Measurements from ENCODE around the gene FN1. TPM values are rescaled to one million over a fixed set of nuclear protein-coding genes. Genes with fewer than 3 reads are reported as not detected.

Gene FN1
- total and polyA plus RNA-seq, 2 donors (not counting 1 experiment from before 2014, with no cell fraction given): 3,629 to 5,906 TPM

DNA sequence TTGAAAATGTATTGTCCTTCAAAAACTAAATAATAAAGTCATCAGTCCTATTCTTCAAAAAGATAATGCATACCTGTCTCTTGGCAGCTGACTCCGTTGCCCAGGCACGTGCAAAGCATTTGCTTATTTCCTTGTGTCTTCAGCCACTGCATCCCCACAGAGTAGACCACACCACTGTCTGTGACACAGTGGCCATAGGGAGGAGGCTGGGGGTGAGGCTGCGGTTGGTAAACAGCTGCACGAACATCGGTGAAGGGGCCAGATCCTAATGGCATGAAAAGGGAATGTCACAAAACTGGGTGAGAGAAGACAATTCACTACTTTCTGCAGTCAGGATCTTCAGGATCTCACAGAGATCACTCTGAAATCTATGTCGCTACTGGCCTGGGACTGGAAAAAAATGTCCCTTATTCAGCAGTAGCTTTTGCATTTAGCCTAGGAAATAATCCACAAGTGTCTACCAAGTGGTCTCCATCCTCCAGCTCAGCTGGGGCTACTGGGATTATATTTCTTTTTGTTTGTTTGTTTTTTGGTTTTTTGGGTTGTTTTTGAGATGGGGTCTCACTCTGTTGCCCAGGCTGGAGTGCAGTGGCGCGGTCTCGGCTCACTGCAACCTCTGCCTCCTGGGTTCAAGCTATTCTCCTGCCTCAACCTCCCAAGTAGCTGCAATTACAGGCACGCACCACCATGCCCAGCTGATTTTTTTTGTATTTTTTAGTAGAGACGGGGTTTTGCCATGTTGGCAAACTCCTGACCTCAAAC, 10.7 kb downstream of the FN1 start:
- Histone ChIP-seq H4K20me1 (ENCODE audit: control insufficient read depth, extremely low read depth, insufficient read depth, low read length) (no peaks in the 10 kb centered on the region), H3K36me3 (ENCODE audit: control insufficient read depth, insufficient read depth, low read length) (peaks cover 36% of the 10 kb centered on the region), H3K27ac (ENCODE audit: insufficient read depth, low read length) (no peak overlapping the region), H3K79me2 (ENCODE audit: control insufficient read depth, insufficient read depth, low read length) (peaks cover 49% of the 10 kb centered on the region), H3K27me3 (ENCODE audit: control insufficient read depth, insufficient read depth, low read length) (no peaks in the 10 kb centered on the region), H3K4me2 (ENCODE audit: extremely low read depth, insufficient read depth, low read length) (no peak overlapping the region), H3K9me3 (ENCODE audit: control insufficient read depth, insufficient read depth, low read depth, low read length) (no peaks in the 10 kb centered on the region), H3K4me3 (replicated peaks in 1 of 4; ENCODE audit: control extremely low read depth in 1 of 4, insufficient read depth in 1 of 4, low read depth in 3 of 4, low read length in 4 of 4) (peak overlapping the region in 1 of 4 experiments; percentile 18), H3K9ac (ENCODE audit: insufficient read depth, low read length) (no peak overlapping the region), H2AFZ (ENCODE audit: low read length) (no peak overlapping the region), H3K4me1 (ENCODE audit: control insufficient read depth, extremely low read depth, insufficient read depth, low read length) (no peaks in the 10 kb centered on the region)
- TF ChIP-seq, protein P1, sequence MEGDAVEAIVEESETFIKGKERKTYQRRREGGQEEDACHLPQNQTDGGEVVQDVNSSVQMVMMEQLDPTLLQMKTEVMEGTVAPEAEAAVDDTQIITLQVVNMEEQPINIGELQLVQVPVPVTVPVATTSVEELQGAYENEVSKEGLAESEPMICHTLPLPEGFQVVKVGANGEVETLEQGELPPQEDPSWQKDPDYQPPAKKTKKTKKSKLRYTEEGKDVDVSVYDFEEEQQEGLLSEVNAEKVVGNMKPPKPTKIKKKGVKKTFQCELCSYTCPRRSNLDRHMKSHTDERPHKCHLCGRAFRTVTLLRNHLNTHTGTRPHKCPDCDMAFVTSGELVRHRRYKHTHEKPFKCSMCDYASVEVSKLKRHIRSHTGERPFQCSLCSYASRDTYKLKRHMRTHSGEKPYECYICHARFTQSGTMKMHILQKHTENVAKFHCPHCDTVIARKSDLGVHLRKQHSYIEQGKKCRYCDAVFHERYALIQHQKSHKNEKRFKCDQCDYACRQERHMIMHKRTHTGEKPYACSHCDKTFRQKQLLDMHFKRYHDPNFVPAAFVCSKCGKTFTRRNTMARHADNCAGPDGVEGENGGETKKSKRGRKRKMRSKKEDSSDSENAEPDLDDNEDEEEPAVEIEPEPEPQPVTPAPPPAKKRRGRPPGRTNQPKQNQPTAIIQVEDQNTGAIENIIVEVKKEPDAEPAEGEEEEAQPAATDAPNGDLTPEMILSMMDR (conservative IDR thresholded peaks at IDR 0.05 in 1 of 2, IDR thresholded peaks at IDR 0.05 in 1 of 2; ENCODE audit: low read depth in 1 of 2, low read length in 2 of 2): no peak
- TF ChIP-seq EZH2 (IDR thresholded peaks at IDR 0.05; ENCODE audit: low read length, missing control alignments): no peak
- DNase-seq (ENCODE audit: low read depth in 2 of 2): peak; percentile 57 to 73

DNA sequence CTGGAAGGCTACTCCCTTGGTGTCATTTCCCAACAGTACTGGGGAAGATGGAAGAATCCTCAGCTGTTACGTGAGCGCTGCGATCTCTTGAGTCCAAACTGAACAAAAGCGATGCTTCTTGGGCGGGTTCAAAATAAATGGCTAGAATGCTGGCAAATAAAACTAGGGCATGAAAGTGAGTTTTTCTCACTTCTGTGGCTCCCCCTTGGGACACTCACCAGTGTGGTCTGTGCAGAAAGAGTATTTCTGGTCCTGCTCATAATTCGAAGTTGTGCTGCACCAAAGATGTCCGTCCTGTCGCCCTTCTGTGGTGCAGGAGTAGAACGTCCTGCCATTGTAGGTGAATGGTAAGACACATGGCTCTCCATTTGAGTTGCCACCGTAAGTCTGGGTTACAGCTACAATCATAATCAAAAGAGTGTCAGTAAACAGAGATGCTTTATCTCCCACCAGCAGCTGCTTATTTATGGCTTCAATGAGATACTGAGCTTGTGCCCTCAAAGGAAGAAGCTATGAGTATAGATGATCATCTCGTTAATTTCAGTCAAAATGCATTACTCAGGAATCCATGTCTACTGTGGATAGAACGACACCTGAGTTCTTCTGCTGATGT, 11.8 kb downstream of the FN1 start:
- no peaks in the 10 kb centered on the region for H3K9me3 ChIP-seq (ENCODE audit: control insufficient read depth, insufficient read depth, low read depth, low read length)
- H3K4me1 ChIP-seq (ENCODE audit: control insufficient read depth, extremely low read depth, insufficient read depth, low read length): peaks cover 3% of the 10 kb centered on the region
- no peak overlapping the region for H3K4me2 ChIP-seq (ENCODE audit: extremely low read depth, insufficient read depth, low read length)
- no peak overlapping the region for H3K9ac ChIP-seq (ENCODE audit: insufficient read depth, low read length)
- peak overlapping the region in 2 of 4 experiments; percentile 3 to 17 for H3K4me3 ChIP-seq (replicated peaks in 1 of 4; ENCODE audit: control extremely low read depth in 1 of 4, insufficient read depth in 1 of 4, low read depth in 3 of 4, low read length in 4 of 4)
- H2AFZ ChIP-seq (ENCODE audit: low read length): no peak overlapping the region
- no peaks in the 10 kb centered on the region for H3K27me3 ChIP-seq (ENCODE audit: control insufficient read depth, insufficient read depth, low read length)
- TF ChIP-seq, protein P1 (conservative IDR thresholded peaks at IDR 0.05 in 1 of 2, IDR thresholded peaks at IDR 0.05 in 1 of 2; ENCODE audit: low read depth in 1 of 2, low read length in 2 of 2): no peak
- no peak for TF ChIP-seq EZH2 (IDR thresholded peaks at IDR 0.05; ENCODE audit: low read length, missing control alignments)
- peaks cover 38% of the 10 kb centered on the region for H3K36me3 ChIP-seq (ENCODE audit: control insufficient read depth, insufficient read depth, low read length)
- peaks cover 2% of the 10 kb centered on the region for H4K20me1 ChIP-seq (ENCODE audit: control insufficient read depth, extremely low read depth, insufficient read depth, low read length)
- no peak overlapping the region for H3K27ac ChIP-seq (ENCODE audit: insufficient read depth, low read length)
- DNase-seq (ENCODE audit: low read depth in 2 of 2): peak; percentile 42 to 61
- peaks cover 46% of the 10 kb centered on the region for H3K79me2 ChIP-seq (ENCODE audit: control insufficient read depth, insufficient read depth, low read length)

DNA sequence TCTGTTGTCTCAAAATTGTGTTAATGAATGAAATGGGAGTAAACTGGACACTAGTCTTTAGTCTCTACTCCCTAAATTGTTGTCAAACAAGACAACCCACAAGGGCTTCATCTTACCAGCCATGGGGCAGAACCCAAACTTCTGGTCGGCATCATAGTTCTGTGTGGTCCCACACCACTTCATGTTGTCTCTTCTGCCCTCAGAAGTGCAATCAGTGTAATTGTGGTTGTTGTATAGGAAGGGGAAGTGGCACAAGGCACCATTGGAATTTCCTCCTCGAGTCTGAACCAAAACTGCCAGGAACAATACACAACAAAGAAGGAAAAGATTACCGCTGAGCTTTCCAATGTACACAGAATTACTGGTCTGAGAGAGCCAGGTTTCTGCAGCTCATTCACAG, 12.6 kb downstream of the FN1 start:
- Histone ChIP-seq H3K27me3 (ENCODE audit: control insufficient read depth, insufficient read depth, low read length) (no peaks in the 10 kb centered on the region), H3K4me2 (ENCODE audit: extremely low read depth, insufficient read depth, low read length) (no peak overlapping the region), H3K36me3 (ENCODE audit: control insufficient read depth, insufficient read depth, low read length) (peaks cover 38% of the 10 kb centered on the region), H3K4me3 (replicated peaks in 1 of 4; ENCODE audit: control extremely low read depth in 1 of 4, insufficient read depth in 1 of 4, low read depth in 3 of 4, low read length in 4 of 4) (peak overlapping the region in 2 of 4 experiments; percentile 3 to 28), H3K4me1 (ENCODE audit: control insufficient read depth, extremely low read depth, insufficient read depth, low read length) (peaks cover 8% of the 10 kb centered on the region), H3K79me2 (ENCODE audit: control insufficient read depth, insufficient read depth, low read length) (peaks cover 46% of the 10 kb centered on the region), H2AFZ (ENCODE audit: low read length) (no peak overlapping the region), H3K9ac (ENCODE audit: insufficient read depth, low read length) (no peak overlapping the region), H3K9me3 (ENCODE audit: control insufficient read depth, insufficient read depth, low read depth, low read length) (no peaks in the 10 kb centered on the region), H4K20me1 (ENCODE audit: control insufficient read depth, extremely low read depth, insufficient read depth, low read length) (peaks cover 2% of the 10 kb centered on the region), H3K27ac (ENCODE audit: insufficient read depth, low read length) (no peak overlapping the region)
- no peak for TF ChIP-seq EZH2 (IDR thresholded peaks at IDR 0.05; ENCODE audit: low read length, missing control alignments)
- TF ChIP-seq, protein P1 (conservative IDR thresholded peaks at IDR 0.05 in 1 of 2, IDR thresholded peaks at IDR 0.05 in 1 of 2; ENCODE audit: low read depth in 1 of 2, low read length in 2 of 2): no peak
- DNase-seq (ENCODE audit: low read depth in 2 of 2): peak; percentile 40 to 58
